ENCODE measurements around the gene ACTMAP.

Gene ACTMAP

GRCh38 chr19:40762754-40763470 is 12.6 kb upstream of the ACTMAP start:
- TF ChIP-seq ZNF274 (IDR thresholded peaks at IDR 0.05; ENCODE audit: low read depth, low read length): no peak
- no peak overlapping the region for H3K4me3 ChIP-seq (ENCODE audit: low read length)

- TF ChIP-seq ZNF274 (IDR thresholded peaks at IDR 0.05; ENCODE audit: low read depth, low read length): no peak
Measured at GRCh38 chr19:40759352-40759751, 9.1 kb upstream of the ACTMAP start.

GRCh38 chr19:40758491-40758890 is 8.2 kb upstream of the ACTMAP start:
- no peak overlapping the region for H3K4me3 ChIP-seq (ENCODE audit: low read length)
- TF ChIP-seq ZNF274 (IDR thresholded peaks at IDR 0.05; ENCODE audit: low read depth, low read length): no peak

More at GRCh38 chr19:40759352-40759751, 9.1 kb upstream of the ACTMAP start:
- H3K4me3 ChIP-seq (ENCODE audit: low read length): no peak overlapping the region

- TF ChIP-seq ZNF274 (IDR thresholded peaks at IDR 0.05; ENCODE audit: low read depth, low read length): no peak
- H3K4me3 ChIP-seq (ENCODE audit: low read length): no peak overlapping the region
Measured at GRCh38 chr19:40756502-40757110, 6.3 kb upstream of the ACTMAP start.

- no peak for TF ChIP-seq ZNF274 (IDR thresholded peaks at IDR 0.05; ENCODE audit: low read depth, low read length)
- H3K4me3 ChIP-seq (ENCODE audit: low read length): no peak overlapping the region
Measured at GRCh38 chr19:40755791-40756190, 5.5 kb upstream of the ACTMAP start.

- no peak overlapping the region for H3K4me3 ChIP-seq (ENCODE audit: low read length)
- no peak for TF ChIP-seq ZNF274 (IDR thresholded peaks at IDR 0.05; ENCODE audit: low read depth, low read length)
Measured at GRCh38 chr19:40755248-40755624, 5.0 kb upstream of the ACTMAP start.

GRCh38 chr19:40754611-40755247 is 4.5 kb upstream of the ACTMAP start:
- H3K4me3 ChIP-seq (ENCODE audit: low read length): peak overlapping the region; percentile 10; the same call in 1 of the 2 replicates

GRCh38 chr19:40752257-40752781 is 2.0 kb upstream of the ACTMAP start:
- peak overlapping the region; percentile 85 for H3K4me3 ChIP-seq (ENCODE audit: low read length)
- no peak for TF ChIP-seq ZNF274 (IDR thresholded peaks at IDR 0.05; ENCODE audit: low read depth, low read length)

More at GRCh38 chr19:40754611-40755247, 4.5 kb upstream of the ACTMAP start:
- TF ChIP-seq ZNF274 (IDR thresholded peaks at IDR 0.05; ENCODE audit: low read depth, low read length): no peak

- no peak for TF ChIP-seq ZNF274 (IDR thresholded peaks at IDR 0.05; ENCODE audit: low read depth, low read length)
- peak within 1 kb of the TSS; percentile 85 for H3K4me3 ChIP-seq (ENCODE audit: low read length)
Measured at GRCh38 chr19:40750874-40751537, 729 bp upstream of the ACTMAP start, which contains the start of gene SNRPA. SNRPA (plus strand) TSS chr19:40751203; CDS start chr19:40751409, 206 bp downstream.

GRCh38 chr19:40747536-40747935 is 2.7 kb downstream of the ACTMAP start:
- H3K4me3 ChIP-seq (ENCODE audit: low read length): no peak overlapping the region
- no peak for TF ChIP-seq ZNF274 (IDR thresholded peaks at IDR 0.05; ENCODE audit: low read depth, low read length)

GRCh38 chr19:40745402-40745780 is 4.9 kb downstream of the ACTMAP start:
- no peak overlapping the region for H3K4me3 ChIP-seq (ENCODE audit: low read length)
- no peak for TF ChIP-seq ZNF274 (IDR thresholded peaks at IDR 0.05; ENCODE audit: low read depth, low read length)

- H3K4me3 ChIP-seq (ENCODE audit: low read length): no peak overlapping the region
- no peak for TF ChIP-seq ZNF274 (IDR thresholded peaks at IDR 0.05; ENCODE audit: low read depth, low read length)
Measured at GRCh38 chr19:40744554-40745401, 5.5 kb downstream of the ACTMAP start.

GRCh38 chr19:40743926-40744325 is 6.4 kb downstream of the ACTMAP start:
- TF ChIP-seq ZNF274 (IDR thresholded peaks at IDR 0.05; ENCODE audit: low read depth, low read length): no peak
- H3K4me3 ChIP-seq (ENCODE audit: low read length): no peak overlapping the region

Data from GM08714 (cell line).